Measurements from ENCODE around the gene CCDC152.
"Not testable (repeated sequence)": the region's sequence is repeated elsewhere in the genome, so short reads cannot be mapped to it uniquely, and the experiment has no call there.

CCDC152 gene

GRCh38 chr5:42756606-42757601 lies at the start of gene CCDC152:
Gene CCDC152 (plus strand): TSS chr5:42756818. CDS start chr5:42759122, 2,304 bp downstream.
- no peak for DNase-seq

- DNase-seq: no peak
These were observed 40.8 kb upstream of the CCDC152 start for GRCh38 chr5:42715785-42716184.

GRCh38 chr5:42718591-42718990 lies 38.0 kb upstream of the CCDC152 start:
- DNase-seq: no peak

- no peak for DNase-seq
These were observed 37.6 kb upstream of the CCDC152 start for GRCh38 chr5:42719034-42719433.

GRCh38 chr5:42720251-42720650 lies 36.4 kb upstream of the CCDC152 start:
- DNase-seq: no peak

GRCh38 chr5:42721484-42721883 lies 35.1 kb upstream of the CCDC152 start:
- DNase-seq: no peak

- not testable (repeated sequence) for DNase-seq
These were observed 22.0 kb upstream of the CCDC152 start for GRCh38 chr5:42734531-42735058.

GRCh38 chr5:42740920-42741319 lies 15.7 kb upstream of the CCDC152 start:
- DNase-seq: no peak

GRCh38 chr5:42745426-42745825 lies 11.2 kb upstream of the CCDC152 start:
- no peak for DNase-seq

- DNase-seq: no peak
These were observed 10.8 kb upstream of the CCDC152 start for GRCh38 chr5:42745856-42746255.

GRCh38 chr5:42749020-42749419 lies 7.6 kb upstream of the CCDC152 start:
- DNase-seq: no peak

GRCh38 chr5:42750507-42750906 lies 6.1 kb upstream of the CCDC152 start:
- no peak for DNase-seq

- DNase-seq: no peak
These were observed 5.6 kb upstream of the CCDC152 start for GRCh38 chr5:42751044-42751443.

GRCh38 chr5:42753099-42753498 lies 3.5 kb upstream of the CCDC152 start:
- DNase-seq: no peak

- no peak for DNase-seq
These were observed 2.8 kb downstream of the CCDC152 start for GRCh38 chr5:42759456-42759855.

- DNase-seq: no peak
These were observed 3.8 kb downstream of the CCDC152 start for GRCh38 chr5:42760426-42760825.

- DNase-seq: no peak
These were observed 5.2 kb downstream of the CCDC152 start for GRCh38 chr5:42761791-42762190.

GRCh38 chr5:42767491-42768105 lies 11.0 kb downstream of the CCDC152 start:
- DNase-seq: no peak

- DNase-seq: no peak
These were observed 11.5 kb downstream of the CCDC152 start for GRCh38 chr5:42768106-42768504.

- DNase-seq: no peak
These were observed 13.4 kb downstream of the CCDC152 start for GRCh38 chr5:42770003-42770402.

- DNase-seq: peak; percentile 2
These were observed 15.8 kb downstream of the CCDC152 start for GRCh38 chr5:42772265-42772993.

GRCh38 chr5:42779083-42779482 lies 22.5 kb downstream of the CCDC152 start:
- no peak for DNase-seq

- DNase-seq: no peak
These were observed 25.0 kb downstream of the CCDC152 start for GRCh38 chr5:42781584-42781983.

All from GOT3 (cell line).